ENCODE data around the gene JAM3. TPM values are rescaled to one million over a fixed set of nuclear protein-coding genes. Genes with fewer than 3 reads are reported as not detected.

Gene JAM3
- total RNA-seq, 1 experiment from 2014 or later, result not detected

GRCh38 chr11:134139873-134140331 is 71.0 kb downstream of the JAM3 start:
- BruUV-seq (replicated peaks), result no TSS peak
- intact Hi-C loops (cut with micrococcal nuclease; ENCODE audit: unreplicated experiment), result loop anchor here (1.0 kb wide), 2 partner anchors 90 to 213 kb away; no protein-coding TSS in a partner anchor
- Mint-ChIP-seq H3K4me1 (ENCODE audit: low read depth, unreplicated experiment) (no peaks in the 10 kb centered on the region), H3K4me3 (ENCODE audit: low read depth, unreplicated experiment) (no peak overlapping the region), H3K36me3 (ENCODE audit: insufficient read depth, unreplicated experiment) (no peaks in the 10 kb centered on the region), H3K27ac (ENCODE audit: unreplicated experiment) (no peak overlapping the region), H3K27me3 (ENCODE audit: unreplicated experiment) (no peaks in the 10 kb centered on the region), H3K9me3 (ENCODE audit: low read depth, unreplicated experiment) (peaks cover 19% of the 10 kb centered on the region)
- CTCF ChIA-PET, result no interaction called here
- TF ChIP-seq CTCF (IDR thresholded peaks at IDR 0.05; ENCODE audit: unreplicated experiment), result peak; percentile 52
- DNase-seq, result peak; percentile 41

- TF ChIP-seq CTCF (IDR thresholded peaks at IDR 0.05; ENCODE audit: unreplicated experiment), result no peak
- no peak for DNase-seq
- CTCF ChIA-PET, result no interaction called here
- peaks cover 20% of the 10 kb centered on the region for H3K9me3 Mint-ChIP-seq (ENCODE audit: low read depth, unreplicated experiment)
- H3K4me1 Mint-ChIP-seq (ENCODE audit: low read depth, unreplicated experiment), result no peaks in the 10 kb centered on the region
- H3K27me3 Mint-ChIP-seq (ENCODE audit: unreplicated experiment), result no peaks in the 10 kb centered on the region
- intact Hi-C loops (cut with micrococcal nuclease; ENCODE audit: unreplicated experiment), result no loop called here
- no TSS peak for BruUV-seq (replicated peaks)
- H3K4me3 Mint-ChIP-seq (ENCODE audit: low read depth, unreplicated experiment), result no peak overlapping the region
- H3K27ac Mint-ChIP-seq (ENCODE audit: unreplicated experiment), result no peak overlapping the region
- no peaks in the 10 kb centered on the region for H3K36me3 Mint-ChIP-seq (ENCODE audit: insufficient read depth, unreplicated experiment)
Measured at GRCh38 chr11:134140961-134141490, 72.2 kb downstream of the JAM3 start.

- BruUV-seq (replicated peaks), result TSS peak; percentile 4
- CTCF ChIA-PET, result no interaction called here
- Mint-ChIP-seq H3K27me3 (ENCODE audit: unreplicated experiment) (no peaks in the 10 kb centered on the region), H3K4me1 (ENCODE audit: low read depth, unreplicated experiment) (no peaks in the 10 kb centered on the region), H3K4me3 (ENCODE audit: low read depth, unreplicated experiment) (no peak overlapping the region), H3K36me3 (ENCODE audit: insufficient read depth, unreplicated experiment) (peaks cover 7% of the 10 kb centered on the region), H3K27ac (ENCODE audit: unreplicated experiment) (no peak overlapping the region), H3K9me3 (ENCODE audit: low read depth, unreplicated experiment) (peaks cover 18% of the 10 kb centered on the region)
- DNase-seq, result no peak
- TF ChIP-seq CTCF (IDR thresholded peaks at IDR 0.05; ENCODE audit: unreplicated experiment), result no peak
- intact Hi-C loops (cut with micrococcal nuclease; ENCODE audit: unreplicated experiment), result no loop called here
Measured at GRCh38 chr11:134142536-134142935, 73.7 kb downstream of the JAM3 start.

GRCh38 chr11:134143801-134144200 is 74.9 kb downstream of the JAM3 start:
- TF ChIP-seq CTCF (IDR thresholded peaks at IDR 0.05; ENCODE audit: unreplicated experiment), result no peak
- DNase-seq, result no peak
- peaks cover 15% of the 10 kb centered on the region for H3K36me3 Mint-ChIP-seq (ENCODE audit: insufficient read depth, unreplicated experiment)
- intact Hi-C loops (cut with micrococcal nuclease; ENCODE audit: unreplicated experiment), result no loop called here
- BruUV-seq (replicated peaks), result no TSS peak
- no peak overlapping the region for H3K27ac Mint-ChIP-seq (ENCODE audit: unreplicated experiment)
- no peaks in the 10 kb centered on the region for H3K4me1 Mint-ChIP-seq (ENCODE audit: low read depth, unreplicated experiment)
- no peaks in the 10 kb centered on the region for H3K27me3 Mint-ChIP-seq (ENCODE audit: unreplicated experiment)
- peaks cover 18% of the 10 kb centered on the region for H3K9me3 Mint-ChIP-seq (ENCODE audit: low read depth, unreplicated experiment)
- H3K4me3 Mint-ChIP-seq (ENCODE audit: low read depth, unreplicated experiment), result no peak overlapping the region
- CTCF ChIA-PET, result no interaction called here
